ENCODE data around the gene RITA1.

GRCh38 chr12:113161415-113162016 lies 24.0 kb upstream of the RITA1 start:
- TF ChIP-seq CTCF (IDR thresholded peaks at IDR 0.05; ENCODE audit: low read depth, low read length, missing input control) (no peak), RAD21 (IDR thresholded peaks at IDR 0.05) (no peak), YY1 (IDR thresholded peaks at IDR 0.05) (no peak), JUND (IDR thresholded peaks at IDR 0.05) (no peak), ZBTB33 (IDR thresholded peaks at IDR 0.05) (no peak), FOXA1 (IDR thresholded peaks at IDR 0.05) (no peak), SP1 (IDR thresholded peaks at IDR 0.05) (no peak), ATF3 (IDR thresholded peaks at IDR 0.05) (no peak), REST (IDR thresholded peaks at IDR 0.05) (no peak), HNF4G (IDR thresholded peaks at IDR 0.05) (no peak), TAF1 (conservative IDR thresholded peaks at IDR 0.05) (no peak)
